SK-N-MC (cell line): Measurements from ENCODE around the gene LOXHD1.

ENCODE experiments used
- DNase-seq: peaks from one replicate; pipeline ENCODE4 v3.0.0-alpha.2; 2011; ENCODE audit warnings: low read depth, low spot score
- H3K27ac ChIP-seq: fragments of 200-600 bp; sonication (generic); 2 replicates; pipeline ENCODE4 v1.5.1; 2016; ENCODE audit warnings: mixed run types
- H3K36me3 ChIP-seq: fragments of 200-600 bp; sonication (generic); 2 replicates; pipeline ENCODE4 v1.6.1; 2017; ENCODE audit warnings: antibody characterized with exemption, low read length, mixed read lengths; ENCODE audit not compliant: insufficient read depth
- H3K4me3 ChIP-seq: fragments of 200-600 bp; sonication (generic); 2 replicates; pipeline ENCODE4 v1.5.1; 2016
- H3K9ac ChIP-seq: fragments of 200-600 bp; sonication (generic); 2 replicates; pipeline ENCODE4 v1.8.0; 2017; ENCODE audit warnings: mixed run types, mixed read lengths; ENCODE audit not compliant: insufficient read length
- H3K9me3 ChIP-seq: fragments of 200-600 bp; sonication (generic); 2 replicates; pipeline ENCODE4 v1.6.1; 2017; ENCODE audit warnings: low read depth, mild to moderate bottlenecking, antibody characterized with exemption, low read length, moderate library complexity, mixed read lengths
- EZH2 ChIP-seq: fragments of 200-600 bp; sonication (generic); IDR thresholded peaks from one replicate; pipeline ENCODE4 v1.6.1; 2017; ENCODE audit warnings: antibody characterized with exemption
- FOXP2 ChIP-seq: optimal IDR thresholded peaks from 2 replicates; pipeline ENCODE3; 2011; ENCODE audit warnings: mild to moderate bottlenecking, moderate library complexity; ENCODE audit not compliant: insufficient read depth; ENCODE audit errors: extremely low read length, control extremely low read depth
- POLR2AphosphoS5 ChIP-seq: IDR thresholded peaks from 2 replicates; pipeline ENCODE4 v1.6.1; 2012; ENCODE audit warnings: mild to moderate bottlenecking, low read depth, low read length, borderline replicate concordance

LOXHD1 gene

GRCh38 chr18:46609048-46609447 is 48.0 kb downstream of the LOXHD1 start:
- no peak for DNase-seq
- Histone ChIP-seq H3K9me3 (no peaks in the 10 kb centered on the region), H3K36me3 (0 out of 2 replicates have a peak, but pooled peaks cover 6% of the 10 kb centered on the region), H3K27ac (peak overlapping the region; percentile 100), H3K9ac (peak overlapping the region; percentile 79), H3K4me3 (no peak overlapping the region)
- TF ChIP-seq FOXP2 (no peak), POLR2AphosphoS5 (no peak), EZH2 (no peak)

- TF ChIP-seq EZH2 = no peak
- TF ChIP-seq POLR2AphosphoS5 = peak; percentile 68; the same call in 1 of the 2 replicates
- TF ChIP-seq FOXP2 = peak; percentile 62
- Histone ChIP-seq H3K36me3 (peaks cover 14% of the 10 kb centered on the region; the same call in 1 of the 2 replicates), H3K9me3 (no peaks in the 10 kb centered on the region), H3K9ac (peak overlapping the region; percentile 79), H3K4me3 (peak overlapping the region; percentile 55), H3K27ac (peak overlapping the region; percentile 100)
- DNase-seq = peak; percentile 81
Measured at GRCh38 chr18:46607926-46608325, 49.1 kb downstream of the LOXHD1 start.

- Histone ChIP-seq H3K27ac (peak overlapping the region; percentile 88), H3K9me3 (no peaks in the 10 kb centered on the region), H3K9ac (peak overlapping the region; percentile 86), H3K36me3 (peaks cover 36% of the 10 kb centered on the region), H3K4me3 (peak overlapping the region; percentile 86)
- peak; percentile 87 for DNase-seq
- TF ChIP-seq EZH2 (no peak), POLR2AphosphoS5 (peak; percentile 54; the same call in 1 of the 2 replicates), FOXP2 (no peak)
Measured at GRCh38 chr18:46601141-46601805, 55.7 kb downstream of the LOXHD1 start.

- H3K36me3 ChIP-seq = peaks cover 76% of the 10 kb centered on the region
- peak overlapping the region; percentile 78 for H3K27ac ChIP-seq
- H3K9ac ChIP-seq = peak overlapping the region; percentile 52
- peak overlapping the region; percentile 86 for H3K4me3 ChIP-seq
- TF ChIP-seq EZH2 (no peak), POLR2AphosphoS5 (peak; percentile 42), FOXP2 (no peak)
- H3K9me3 ChIP-seq = no peaks in the 10 kb centered on the region
- peak; percentile 44 for DNase-seq
Measured at GRCh38 chr18:46596119-46596518, 60.9 kb downstream of the LOXHD1 start.

GRCh38 chr18:46591783-46592391 is 65.1 kb downstream of the LOXHD1 start:
- TF ChIP-seq POLR2AphosphoS5 = no peak; the same call in 1 of the 2 replicates
- TF ChIP-seq EZH2 = no peak
- TF ChIP-seq FOXP2 = no peak
- DNase-seq = no peak
- H3K36me3 ChIP-seq = peaks cover 98% of the 10 kb centered on the region
- H3K4me3 ChIP-seq = no peak overlapping the region
- H3K27ac ChIP-seq = no peak overlapping the region; the same call in 1 of the 2 replicates
- H3K9me3 ChIP-seq = no peaks in the 10 kb centered on the region
- H3K9ac ChIP-seq = no peak overlapping the region

GRCh38 chr18:46590103-46590502 is 66.9 kb downstream of the LOXHD1 start:
- Histone ChIP-seq H3K36me3 (peaks cover 99% of the 10 kb centered on the region), H3K9me3 (no peaks in the 10 kb centered on the region), H3K27ac (peak overlapping the region; percentile 31; the same call in 1 of the 2 replicates), H3K4me3 (no peak overlapping the region), H3K9ac (no peak overlapping the region)
- no peak for TF ChIP-seq POLR2AphosphoS5
- TF ChIP-seq FOXP2 = no peak
- no peak for TF ChIP-seq EZH2
- no peak for DNase-seq

GRCh38 chr18:46588971-46589660 is 67.9 kb downstream of the LOXHD1 start:
- Histone ChIP-seq H3K36me3 (peaks cover 99% of the 10 kb centered on the region), H3K4me3 (no peak overlapping the region), H3K9ac (no peak overlapping the region), H3K27ac (no peak overlapping the region), H3K9me3 (no peaks in the 10 kb centered on the region)
- DNase-seq = no peak
- TF ChIP-seq FOXP2 = no peak

GRCh38 chr18:46587600-46587999 is 69.4 kb downstream of the LOXHD1 start:
- Histone ChIP-seq H3K36me3 (peaks cover 99% of the 10 kb centered on the region), H3K4me3 (no peak overlapping the region), H3K27ac (peak overlapping the region; percentile 23; the same call in 1 of the 2 replicates), H3K9me3 (no peaks in the 10 kb centered on the region), H3K9ac (no peak overlapping the region)
- DNase-seq = no peak
- TF ChIP-seq FOXP2 (no peak), POLR2AphosphoS5 (no peak), EZH2 (no peak)
